ENCODE data around the gene TRPC4AP.
A peak's percentile ranks its signal among the peaks of the same experiment; 100 is the strongest.

Gene TRPC4AP

GRCh38 chr20:35000922-35001595 lies 91.5 kb downstream of the TRPC4AP start:
- no peak for DNase-seq

- DNase-seq = no peak
Observed at GRCh38 chr20:35000311-35000921, 92.2 kb downstream of the TRPC4AP start.

DNA sequence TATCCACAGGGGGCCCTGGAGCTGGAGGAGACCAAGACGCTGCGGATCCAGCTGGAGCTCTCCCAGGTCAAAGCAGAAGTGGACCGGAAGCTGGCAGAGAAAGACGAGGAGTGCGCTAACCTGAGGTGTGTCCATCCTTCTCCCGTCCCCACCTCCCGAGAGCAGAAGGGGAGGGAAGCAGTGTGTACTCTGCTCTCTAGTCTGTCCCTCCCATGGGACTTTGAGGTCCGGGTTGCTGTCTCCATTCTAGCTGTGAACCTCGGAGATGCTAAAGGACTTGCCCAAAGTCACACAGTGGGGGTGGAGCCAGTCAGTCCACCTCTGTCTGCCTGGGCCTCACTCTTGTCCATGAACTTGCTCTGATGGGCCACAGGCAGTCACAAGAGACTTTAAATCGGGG lies 92.8 kb downstream of the TRPC4AP start:
- no peak for DNase-seq

GRCh38 chr20:34999021-34999451 lies 93.6 kb downstream of the TRPC4AP start:
- no peak for DNase-seq

- no peak for DNase-seq
Observed at GRCh38 chr20:34998331-34998950, 94.2 kb downstream of the TRPC4AP start.

- no peak for DNase-seq
Observed at GRCh38 chr20:34997774-34998173, 94.8 kb downstream of the TRPC4AP start.

DNA sequence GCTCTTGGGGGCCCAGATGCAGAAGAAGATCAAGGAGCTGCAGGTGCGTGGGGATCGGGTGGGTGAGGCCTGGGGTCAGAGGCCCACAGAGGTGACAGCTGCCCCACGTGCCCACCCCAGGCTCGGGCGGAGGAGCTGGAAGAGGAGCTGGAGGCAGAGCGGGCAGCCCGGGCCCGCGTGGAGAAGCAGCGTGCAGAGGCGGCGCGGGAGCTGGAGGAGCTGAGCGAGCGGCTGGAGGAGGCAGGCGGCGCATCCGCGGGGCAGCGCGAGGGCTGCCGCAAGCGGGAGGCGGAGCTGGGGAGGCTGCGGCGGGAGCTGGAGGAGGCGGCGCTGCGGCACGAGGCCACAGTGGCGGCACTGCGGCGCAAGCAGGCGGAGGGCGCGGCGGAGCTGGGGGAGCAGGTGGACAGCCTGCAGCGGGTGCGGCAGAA lies 95.5 kb downstream of the TRPC4AP start:
- DNase-seq = peak; percentile 28

DNA sequence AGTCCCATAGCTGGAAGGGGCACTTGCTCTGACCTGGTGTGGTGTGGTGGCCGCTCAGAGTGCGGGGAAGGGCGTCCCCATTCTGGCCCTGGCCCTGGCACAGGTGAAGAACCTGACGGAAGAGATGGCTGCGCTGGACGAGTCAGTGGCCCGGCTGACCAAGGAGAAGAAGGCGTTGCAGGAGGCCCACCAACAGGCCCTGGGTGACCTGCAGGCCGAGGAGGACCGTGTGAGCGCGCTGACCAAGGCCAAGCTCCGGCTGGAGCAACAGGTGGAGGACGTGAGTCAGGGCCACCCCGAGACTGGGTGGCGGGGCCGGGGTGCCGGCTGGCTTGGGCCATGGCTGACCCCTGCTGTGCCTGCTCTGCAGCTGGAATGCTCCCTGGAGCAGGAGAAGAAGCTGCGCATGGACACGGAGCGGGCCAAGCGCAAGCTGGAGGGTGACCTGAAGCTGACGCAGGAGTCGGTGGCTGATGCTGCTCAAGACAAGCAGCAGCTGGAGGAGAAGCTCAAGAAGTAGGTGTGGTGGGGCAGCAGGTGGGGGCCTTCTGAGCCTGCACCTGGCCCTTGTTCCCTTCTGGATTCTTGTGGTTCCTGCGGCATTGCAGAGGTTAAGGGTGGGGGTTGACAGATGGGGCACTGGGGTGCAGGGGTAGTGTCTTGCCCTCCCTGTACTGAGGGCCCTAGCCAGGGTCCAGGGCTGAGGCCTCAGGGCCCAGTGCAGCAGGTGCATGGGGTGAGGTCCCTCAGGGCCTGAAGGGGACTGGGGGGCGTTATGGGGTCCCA lies 96.2 kb downstream of the TRPC4AP start:
- DNase-seq = no peak

DNA sequence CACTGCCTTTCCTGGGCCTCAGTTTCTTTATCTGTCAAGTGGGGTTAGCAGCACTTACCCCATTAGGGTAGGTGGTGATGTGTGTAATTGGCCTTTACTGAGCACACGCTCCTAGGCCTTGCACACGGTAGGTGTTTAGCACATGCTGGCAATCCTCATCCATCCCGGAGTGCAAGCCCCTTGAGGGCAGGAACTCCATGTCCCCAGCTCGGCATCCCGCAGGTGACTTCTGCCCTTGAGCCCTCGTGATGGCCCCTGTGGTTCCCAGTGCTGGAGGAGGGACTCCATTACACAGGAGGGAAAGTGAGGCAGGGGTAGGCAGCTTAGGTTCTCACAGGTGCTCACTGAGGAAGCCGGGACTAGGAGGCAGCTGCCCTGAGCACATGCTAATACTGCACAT lies 96.9 kb downstream of the TRPC4AP start:
- no peak for DNase-seq

DNA sequence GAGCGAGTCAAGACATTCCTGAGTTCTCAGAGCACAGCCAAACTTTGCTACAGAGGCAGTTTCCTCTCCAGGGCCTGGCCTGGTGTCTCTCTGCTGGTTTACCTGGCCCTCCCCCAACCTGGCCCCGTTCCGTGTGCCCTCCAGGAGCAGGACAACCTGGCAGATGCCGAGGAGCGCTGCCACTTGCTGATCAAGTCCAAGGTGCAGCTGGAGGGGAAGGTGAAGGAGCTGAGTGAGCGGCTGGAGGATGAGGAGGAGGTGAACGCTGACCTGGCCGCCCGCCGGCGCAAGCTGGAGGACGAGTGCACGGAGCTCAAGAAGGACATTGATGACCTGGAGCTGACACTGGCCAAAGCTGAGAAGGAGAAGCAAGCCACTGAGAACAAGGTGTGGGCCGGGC lies 97.4 kb downstream of the TRPC4AP start:
- no peak for DNase-seq

DNA sequence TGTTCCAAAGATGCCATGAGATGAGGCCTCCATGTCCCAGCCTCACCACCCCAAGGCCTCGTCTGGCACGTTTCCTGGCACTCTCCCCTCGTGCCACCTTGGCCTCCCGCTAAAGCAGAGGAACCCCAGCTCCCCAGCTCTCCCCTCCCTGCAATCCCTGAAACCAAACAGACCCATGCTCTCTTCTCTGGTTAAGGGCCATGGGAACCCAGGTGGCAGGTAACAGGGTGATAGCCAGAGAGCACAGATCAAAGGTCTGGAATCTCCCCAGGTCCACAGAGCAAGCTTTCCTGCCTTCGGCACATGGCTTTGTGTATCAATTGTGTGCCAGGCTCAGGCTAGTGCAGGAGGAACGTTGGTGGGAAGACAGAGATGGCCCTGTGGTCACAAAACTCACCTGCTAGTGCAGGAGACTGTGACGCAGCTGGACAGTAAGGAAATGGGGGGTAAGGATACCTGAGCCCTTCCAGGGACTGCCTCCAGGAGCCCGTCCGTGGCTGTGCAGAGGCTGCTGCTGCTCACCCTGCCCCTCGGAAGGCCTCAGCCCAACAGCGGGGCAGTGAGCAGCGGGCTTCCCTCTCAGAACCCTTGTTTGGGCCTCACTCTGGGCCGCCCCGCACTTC lies 98.0 kb downstream of the TRPC4AP start:
- no peak for DNase-seq

- DNase-seq = no peak
Observed at GRCh38 chr20:34993941-34994508, 98.6 kb downstream of the TRPC4AP start.

DNA sequence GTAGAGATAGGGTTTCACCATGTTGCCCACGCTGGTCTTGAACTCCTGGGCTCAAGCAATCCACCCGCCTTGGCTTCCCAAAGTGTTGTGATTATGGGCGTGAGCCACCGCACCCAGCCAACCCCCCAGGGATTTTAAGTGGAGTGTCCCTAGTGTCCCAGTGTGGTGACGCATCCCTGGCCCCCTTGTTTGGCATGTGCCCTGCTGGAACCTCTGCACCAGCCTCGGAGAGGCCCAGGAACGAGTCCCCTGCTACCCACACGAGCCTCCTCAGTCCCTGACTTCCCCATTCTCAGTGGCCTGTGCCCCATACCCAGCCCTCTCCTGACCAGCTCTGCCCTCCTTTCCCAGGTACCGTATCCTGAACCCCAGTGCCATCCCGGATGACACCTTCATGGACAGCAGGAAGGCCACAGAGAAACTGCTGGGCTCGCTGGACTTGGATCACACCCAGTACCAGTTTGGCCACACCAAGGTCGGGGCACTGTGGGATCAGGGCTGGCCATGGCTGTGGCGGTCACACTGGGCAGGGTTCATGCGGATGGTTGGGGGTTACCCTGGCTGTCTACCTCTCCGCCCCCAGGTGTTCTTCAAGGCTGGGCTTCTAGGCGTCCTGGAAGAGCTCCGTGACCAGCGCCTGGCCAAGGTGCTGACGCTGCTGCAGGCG lies 99.7 kb downstream of the TRPC4AP start:
- no peak for DNase-seq

DNA sequence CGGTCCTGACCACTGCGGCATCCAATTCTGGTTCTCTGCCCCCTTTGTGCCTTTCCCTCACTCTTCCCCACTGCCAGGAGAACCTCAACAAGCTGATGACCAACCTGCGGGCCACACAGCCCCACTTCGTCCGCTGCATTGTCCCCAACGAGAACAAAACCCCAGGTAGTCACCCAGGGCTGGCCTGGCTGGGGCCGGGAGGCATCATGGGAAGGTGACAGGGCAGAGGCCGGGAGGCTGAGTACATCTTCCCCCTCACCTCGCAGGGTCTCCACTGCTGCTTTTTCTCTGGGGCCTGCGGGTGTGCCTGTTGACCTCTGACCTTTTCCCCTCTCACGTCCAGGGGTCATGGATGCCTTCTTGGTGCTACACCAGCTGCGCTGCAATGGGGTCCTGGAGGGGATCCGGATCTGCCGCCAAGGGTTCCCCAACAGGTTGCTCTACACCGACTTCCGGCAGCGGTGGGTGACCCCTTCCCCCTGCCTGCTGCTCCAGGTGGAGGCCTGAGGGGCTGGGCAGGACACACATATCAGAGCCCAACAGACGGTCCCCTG lies 101.9 kb downstream of the TRPC4AP start:
- no peak for DNase-seq

GRCh38 chr20:34990231-34990630 lies 102.4 kb downstream of the TRPC4AP start:
- DNase-seq = no peak

GRCh38 chr20:34989670-34990069 lies 102.9 kb downstream of the TRPC4AP start:
- no peak for DNase-seq

- no peak for DNase-seq
Observed at GRCh38 chr20:34989118-34989517, 103.5 kb downstream of the TRPC4AP start.

DNA sequence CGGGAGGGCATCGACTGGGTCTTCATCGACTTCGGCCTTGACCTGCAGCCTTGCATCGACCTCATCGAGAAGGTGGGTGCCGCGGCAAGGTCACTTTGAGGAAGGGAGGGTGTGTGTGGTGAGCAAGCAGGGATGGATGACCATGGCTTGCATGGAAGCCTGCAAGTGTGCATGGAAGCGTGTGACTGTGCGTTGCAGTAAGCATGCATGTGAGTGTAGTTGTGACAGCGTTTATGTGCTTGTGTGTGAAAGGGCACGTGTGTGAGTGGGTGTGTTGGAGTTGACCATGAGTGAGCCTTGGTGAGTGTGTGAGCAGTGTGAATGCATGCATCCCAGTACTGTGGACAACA lies 104.4 kb downstream of the TRPC4AP start:
- no peak for DNase-seq

GRCh38 chr20:34987288-34988190 lies 105.1 kb downstream of the TRPC4AP start:
- no peak for DNase-seq
